Placental epithelial cell (primary cell): ENCODE results near the gene PRAMEF9. TPM values are rescaled to one million over a fixed set of nuclear protein-coding genes. Genes with fewer than 3 reads are reported as not detected.

ENCODE experiments used
- total RNA-seq: library from RNA; depleted of rRNA; stranded (reverse); fragments of >200 nt; gene quantifications from 2 replicates; pipeline ENCODE4 v1.2.3, GENCODE V29; 2012

The PRAMEF9 gene
- not detected in 2 replicates for total RNA-seq

DNA sequence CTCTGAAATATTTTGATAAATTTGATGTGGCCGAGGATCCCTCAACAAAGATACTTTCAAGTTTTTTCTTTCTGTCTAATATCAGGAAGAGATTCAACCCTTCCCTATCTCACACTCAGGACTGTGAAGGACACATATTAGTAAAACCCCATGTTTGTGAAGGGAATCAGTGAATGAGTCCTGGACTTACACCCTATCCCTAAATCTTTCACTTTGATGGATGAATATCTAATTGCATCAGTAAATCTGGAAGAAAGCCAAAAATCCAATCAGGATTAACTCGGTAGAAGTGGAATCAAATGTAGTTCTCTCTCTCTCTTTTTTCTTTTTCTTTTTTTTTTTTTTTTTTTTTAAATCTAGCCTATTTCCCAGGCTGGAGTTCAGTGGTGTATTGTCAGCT lies at the start of gene PRAMEF9:
Gene PRAMEF9, plus strand, starts transcription at position 301 of the 400 bp plus-strand sequence. CDS start 3,433 bp downstream, outside the sequence.

DNA sequence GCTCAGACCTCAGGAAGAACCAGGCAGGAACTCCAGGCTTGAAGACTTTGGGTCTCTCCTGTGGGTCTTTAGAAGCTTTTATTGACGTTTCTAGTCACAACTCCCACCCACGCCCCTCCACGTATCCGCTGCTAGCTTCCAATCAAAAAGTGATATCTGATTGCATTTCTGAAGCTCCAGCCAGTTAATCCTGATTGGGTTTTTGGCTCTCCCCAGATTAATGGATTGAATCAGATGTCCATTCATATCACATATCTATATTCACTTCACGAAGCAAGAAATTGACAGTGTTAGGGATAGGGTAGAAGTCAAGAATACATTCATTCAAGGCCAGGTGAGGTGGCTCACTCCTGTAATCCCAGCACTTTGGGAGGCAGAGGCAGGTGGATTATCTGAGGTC lies 15.7 kb upstream of the PRAMEF9 start, which contains the start of gene PRAMEF26:
Gene PRAMEF26, minus strand, starts transcription at position 101 of the 400 bp plus-strand sequence. CDS start 2,914 bp downstream, outside the sequence.

DNA sequence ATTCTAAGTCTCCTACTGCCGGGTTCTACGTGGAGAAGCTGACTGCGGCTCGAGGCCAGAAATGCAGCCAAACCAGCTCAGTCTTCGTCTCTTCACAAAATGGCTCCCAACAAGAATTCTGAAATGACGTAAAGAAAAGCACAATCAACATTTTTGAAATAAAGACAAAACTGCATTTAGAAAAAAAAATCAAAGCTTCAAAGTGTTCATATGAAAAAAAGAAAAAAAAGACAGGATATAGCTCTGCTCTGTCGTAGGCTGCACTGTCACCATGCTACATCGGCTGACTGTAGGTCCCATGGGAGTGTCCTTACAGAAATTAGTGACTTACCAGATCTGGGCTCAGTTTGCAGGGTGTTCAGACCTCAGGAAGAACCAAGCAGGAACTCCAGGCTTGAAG lies 6.1 kb upstream of the PRAMEF9 start, which contains the start of gene HNRNPCL4:
Gene HNRNPCL4, minus strand, starts transcription at position 101 of the 400 bp plus-strand sequence. CDS start 164 bp downstream, outside the sequence.

DNA sequence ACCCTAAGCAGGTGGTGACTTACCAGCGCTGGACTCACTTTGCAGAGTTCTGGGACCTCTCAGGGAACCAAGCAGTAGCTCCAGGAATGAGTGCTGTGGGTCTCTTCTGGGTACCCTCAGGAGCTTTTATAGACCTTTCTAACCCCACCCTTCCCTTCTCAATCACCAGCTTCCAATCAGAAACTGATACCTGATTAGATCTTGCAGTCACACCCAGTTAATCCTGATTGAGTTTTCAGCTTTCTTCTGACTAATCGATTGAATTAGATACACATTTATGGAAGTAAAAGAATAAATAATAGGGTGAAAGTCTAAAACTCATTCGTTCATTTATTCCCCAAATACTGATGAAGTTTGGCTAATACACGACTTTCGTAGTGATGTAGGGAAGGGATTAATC lies 29.7 kb downstream of the PRAMEF9 start, which contains the start of gene PRAMEF13:
Gene PRAMEF13, minus strand, starts transcription at position 101 of the 400 bp plus-strand sequence. CDS start 1,820 bp downstream, outside the sequence.

DNA sequence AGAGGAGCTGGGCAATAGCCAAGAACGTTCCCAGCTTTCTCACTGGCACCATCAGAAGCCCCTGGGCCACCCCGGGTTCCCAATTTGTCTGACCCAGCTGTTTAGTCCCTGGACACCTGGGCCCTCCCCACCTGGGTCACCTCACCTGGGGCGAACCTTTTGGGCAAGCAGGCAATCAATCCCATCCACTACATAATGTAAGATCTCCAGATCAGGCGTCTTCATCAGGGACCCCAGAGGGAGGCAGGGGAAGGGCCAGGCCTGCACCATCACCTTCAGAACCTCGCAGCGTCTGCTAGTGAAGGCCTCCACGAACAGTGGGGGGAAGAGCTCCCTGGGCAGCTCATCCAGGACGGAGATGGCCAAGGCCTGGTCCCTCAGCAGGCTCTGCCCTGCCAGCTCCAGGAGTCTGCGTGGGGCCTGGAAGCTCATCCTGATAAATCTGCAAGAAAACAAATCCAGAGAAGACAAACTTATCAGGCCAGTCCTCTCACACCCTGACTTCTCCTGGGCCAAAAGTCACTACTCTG lies 54.1 kb downstream of the PRAMEF9 start, which contains the start of gene PRAMEF18:
Gene PRAMEF18, minus strand, starts transcription at position 480 of the 530 bp plus-strand sequence. Its CDS starts 48 bp downstream, at position 432.

Other genes starting within 250 kb of the PRAMEF9 start
- not detected in 2 replicates for gene PRAMEF6, start 224.3 kb upstream of the PRAMEF9 start, total RNA-seq
- gene PRAMEF27, start 115.3 kb upstream of the PRAMEF9 start, total RNA-seq = not detected in 2 replicates
- not detected in 2 replicates for gene HNRNPCL3, start 111.1 kb upstream of the PRAMEF9 start, total RNA-seq
- not detected in 2 replicates for gene PRAMEF25, start 101.1 kb upstream of the PRAMEF9 start, total RNA-seq
- gene HNRNPCL2, start 55.0 kb upstream of the PRAMEF9 start, total RNA-seq = not detected in 2 replicates
- gene PRAMEF26, start 15.8 kb upstream of the PRAMEF9 start, total RNA-seq = not detected in 2 replicates
- not detected in 2 replicates for gene HNRNPCL4, start 6.2 kb upstream of the PRAMEF9 start, total RNA-seq
- not detected in 2 replicates for gene PRAMEF13, start 29.6 kb downstream of the PRAMEF9 start, total RNA-seq
- gene PRAMEF18, start 54.3 kb downstream of the PRAMEF9 start, total RNA-seq = not detected in 2 replicates
- gene PRAMEF5, start 82.3 kb downstream of the PRAMEF9 start, total RNA-seq = not detected in 2 replicates
- gene PRAMEF8, start 113.3 kb downstream of the PRAMEF9 start, total RNA-seq = not detected in 2 replicates
- gene PRAMEF33, start 131.7 kb downstream of the PRAMEF9 start, total RNA-seq = not detected in 2 replicates
- not detected in 2 replicates for gene PRAMEF15, start 143.7 kb downstream of the PRAMEF9 start, total RNA-seq
- not detected in 2 replicates for gene PRAMEF14, start 175.3 kb downstream of the PRAMEF9 start, total RNA-seq
- not detected in 2 replicates for gene PRAMEF19, start 200.1 kb downstream of the PRAMEF9 start, total RNA-seq
- not detected in 2 replicates for gene PRAMEF17, start 217.8 kb downstream of the PRAMEF9 start, total RNA-seq
- gene PRAMEF20, start 238.6 kb downstream of the PRAMEF9 start, total RNA-seq = not detected in 2 replicates